PFSK-1 (cell line): ENCODE data around the gene SLC2A1.

Experiments used
- FOXP2 ChIP-seq: optimal IDR thresholded peaks from 2 replicates; pipeline ENCODE3; 2011; ENCODE audit warnings: borderline replicate concordance, control low read depth, inconsistent platforms; ENCODE audit not compliant: insufficient read depth; ENCODE audit errors: extremely low read length, extremely low read depth
- POLR2AphosphoS5 ChIP-seq: IDR thresholded peaks from 2 replicates; pipeline ENCODE4 v1.6.1; 2012; ENCODE audit warnings: low read depth, mild to moderate bottlenecking, control low read depth, low read length, moderate library complexity
- REST ChIP-seq, 2 experiments: IDR thresholded peaks; 2 replicates each; pipeline versions ENCODE4 v1.6.1 to v1.8.0; 2011 to 2012; ENCODE audit warnings: low read depth in 2 of 2, low read length in 2 of 2, control low read depth in 1 of 2, inconsistent platforms in 1 of 2, mild to moderate bottlenecking in 1 of 2, moderate library complexity in 1 of 2; ENCODE audit not compliant: insufficient read depth in 1 of 2
- SIN3A ChIP-seq: IDR thresholded peaks from 2 replicates; pipeline ENCODE4 v1.6.1; 2012; ENCODE audit warnings: mild to moderate bottlenecking, low read length, moderate library complexity, borderline replicate concordance; ENCODE audit not compliant: insufficient read depth

- TF ChIP-seq REST (IDR thresholded peaks at IDR 0.05; ENCODE audit: insufficient read depth in 1 of 2, low read depth in 2 of 2, low read length in 2 of 2) (no peak), POLR2AphosphoS5 (no peak), FOXP2 (no peak), SIN3A (peak; percentile 56; the same call in 1 of the 2 replicates)
Measured at GRCh38 chr1:42957880-42958487, 684 bp downstream of the SLC2A1 start.
